ENCODE data around the gene ETV1.

The ETV1 gene

GRCh38 chr7:13886356-13886755, 103.1 kb downstream of the ETV1 start:
- in situ Hi-C loops (cut with HindIII; ENCODE audit: low sequenced_read_pairs) = no loop called here

- in situ Hi-C loops (cut with HindIII; ENCODE audit: low sequenced_read_pairs) = no loop called here
Observed at GRCh38 chr7:13882051-13882450, 107.4 kb downstream of the ETV1 start.

- in situ Hi-C loops (cut with HindIII; ENCODE audit: low sequenced_read_pairs) = no loop called here
Observed at GRCh38 chr7:13880789-13881188, 108.7 kb downstream of the ETV1 start.

- in situ Hi-C loops (cut with HindIII; ENCODE audit: low sequenced_read_pairs) = no loop called here
Observed at GRCh38 chr7:13879994-13880686, 109.3 kb downstream of the ETV1 start.

GRCh38 chr7:13879143-13879542, 110.3 kb downstream of the ETV1 start:
- in situ Hi-C loops (cut with HindIII; ENCODE audit: low sequenced_read_pairs) = no loop called here

- in situ Hi-C loops (cut with HindIII; ENCODE audit: low sequenced_read_pairs) = no loop called here
Observed at GRCh38 chr7:13878154-13878553, 111.3 kb downstream of the ETV1 start.

- in situ Hi-C loops (cut with HindIII; ENCODE audit: low sequenced_read_pairs) = no loop called here
Observed at GRCh38 chr7:13875496-13876074, 113.9 kb downstream of the ETV1 start.

- in situ Hi-C loops (cut with HindIII; ENCODE audit: low sequenced_read_pairs) = no loop called here
Observed at GRCh38 chr7:13874783-13875182, 114.7 kb downstream of the ETV1 start.

- in situ Hi-C loops (cut with HindIII; ENCODE audit: low sequenced_read_pairs) = no loop called here
Observed at GRCh38 chr7:13872709-13873108, 116.8 kb downstream of the ETV1 start.

- in situ Hi-C loops (cut with HindIII; ENCODE audit: low sequenced_read_pairs) = no loop called here
Observed at GRCh38 chr7:13871008-13871407, 118.5 kb downstream of the ETV1 start.

GRCh38 chr7:13860734-13861133, 128.7 kb downstream of the ETV1 start:
- in situ Hi-C loops (cut with HindIII; ENCODE audit: low sequenced_read_pairs) = no loop called here

GRCh38 chr7:13856012-13856411, 133.5 kb downstream of the ETV1 start:
- in situ Hi-C loops (cut with HindIII; ENCODE audit: low sequenced_read_pairs) = no loop called here

- in situ Hi-C loops (cut with HindIII; ENCODE audit: low sequenced_read_pairs) = no loop called here
Observed at GRCh38 chr7:13852281-13852968, 137.0 kb downstream of the ETV1 start.

- in situ Hi-C loops (cut with HindIII; ENCODE audit: low sequenced_read_pairs) = no loop called here
Observed at GRCh38 chr7:13851736-13852135, 137.7 kb downstream of the ETV1 start.

GRCh38 chr7:13850185-13850752, 139.2 kb downstream of the ETV1 start:
- in situ Hi-C loops (cut with HindIII; ENCODE audit: low sequenced_read_pairs) = no loop called here

GRCh38 chr7:13849163-13849892, 140.1 kb downstream of the ETV1 start:
- in situ Hi-C loops (cut with HindIII; ENCODE audit: low sequenced_read_pairs) = no loop called here

- in situ Hi-C loops (cut with HindIII; ENCODE audit: low sequenced_read_pairs) = no loop called here
Observed at GRCh38 chr7:13848681-13849131, 140.8 kb downstream of the ETV1 start.

- in situ Hi-C loops (cut with HindIII; ENCODE audit: low sequenced_read_pairs) = no loop called here
Observed at GRCh38 chr7:13846386-13846785, 143.1 kb downstream of the ETV1 start.

GRCh38 chr7:13845601-13846000, 143.9 kb downstream of the ETV1 start:
- in situ Hi-C loops (cut with HindIII; ENCODE audit: low sequenced_read_pairs) = no loop called here

- in situ Hi-C loops (cut with HindIII; ENCODE audit: low sequenced_read_pairs) = no loop called here
Observed at GRCh38 chr7:13844954-13845353, 144.5 kb downstream of the ETV1 start.

GRCh38 chr7:13841284-13841683, 148.2 kb downstream of the ETV1 start:
- in situ Hi-C loops (cut with HindIII; ENCODE audit: low sequenced_read_pairs) = no loop called here

Measured in endothelial cell of hepatic sinusoid (primary cell).